ENCODE measurements around the gene RGS7. TPM values are rescaled to one million over a fixed set of nuclear protein-coding genes. Genes with fewer than 3 reads are reported as not detected.
"Not testable (repeated sequence)": the region's sequence is repeated elsewhere in the genome, so short reads cannot be mapped to it uniquely, and the experiment has no call there.

RGS7 gene
- total RNA-seq, 1 donor from 2014 or later: not detected

- Histone ChIP-seq H3K4me3 (no peak overlapping the region), H3K4me1 (no peaks in the 10 kb centered on the region), H3K27me3 (no peaks in the 10 kb centered on the region), H3K36me3 (no peaks in the 10 kb centered on the region), H3K9me3 (no peaks in the 10 kb centered on the region), H3K27ac (no peak overlapping the region)
- intact Hi-C loops (cut with DNase I): no loop called here
- DNase-seq (ENCODE audit: extremely low spot score in 2 of 2): no peak
- TF ChIP-seq CTCF (IDR thresholded peaks at IDR 0.05) (no peak), POLR2AphosphoS5 (IDR thresholded peaks at IDR 0.05; ENCODE audit: insufficient read depth in 1 of 2, low read depth in 1 of 2) (no peak), POLR2A (IDR thresholded peaks at IDR 0.05) (no peak)
Observed at GRCh38 chr1:241228339-241228738, 128.7 kb downstream of the RGS7 start.

- H3K4me1 ChIP-seq: no peaks in the 10 kb centered on the region
- H3K4me3 ChIP-seq: no peak overlapping the region
- no peaks in the 10 kb centered on the region for H3K36me3 ChIP-seq
- H3K9me3 ChIP-seq: no peaks in the 10 kb centered on the region
- intact Hi-C loops (cut with DNase I): no loop called here
- H3K27ac ChIP-seq: no peak overlapping the region
- no peaks in the 10 kb centered on the region for H3K27me3 ChIP-seq
- DNase-seq (ENCODE audit: extremely low spot score in 2 of 2): no peak
- TF ChIP-seq CTCF (IDR thresholded peaks at IDR 0.05): no peak
- no peak for TF ChIP-seq POLR2A (IDR thresholded peaks at IDR 0.05)
- TF ChIP-seq POLR2AphosphoS5 (IDR thresholded peaks at IDR 0.05; ENCODE audit: insufficient read depth in 1 of 2, low read depth in 1 of 2): no peak
Observed at GRCh38 chr1:241225741-241226140, 131.3 kb downstream of the RGS7 start.

- H3K27ac ChIP-seq; intact Hi-C loops (cut with DNase I); DNase-seq (ENCODE audit: extremely low spot score in 2 of 2): not testable (repeated sequence)
Observed at GRCh38 chr1:241224189-241224588, 132.8 kb downstream of the RGS7 start.

GRCh38 chr1:241222813-241223212, 134.2 kb downstream of the RGS7 start:
- H3K9me3 ChIP-seq; H3K36me3 ChIP-seq; H3K4me1 ChIP-seq; H3K27ac ChIP-seq; intact Hi-C loops (cut with DNase I); DNase-seq (ENCODE audit: extremely low spot score in 2 of 2); H3K27me3 ChIP-seq; H3K4me3 ChIP-seq: not testable (repeated sequence)

More at GRCh38 chr1:241224189-241224588, 132.8 kb downstream of the RGS7 start:
- H3K36me3 ChIP-seq, H3K9me3 ChIP-seq, H3K27me3 ChIP-seq, H3K4me1 ChIP-seq, H3K4me3 ChIP-seq: not testable (repeated sequence)

- no peak overlapping the region for H3K27ac ChIP-seq
- no peaks in the 10 kb centered on the region for H3K36me3 ChIP-seq
- intact Hi-C loops (cut with DNase I): no loop called here
- H3K27me3 ChIP-seq: no peaks in the 10 kb centered on the region
- TF ChIP-seq POLR2A (IDR thresholded peaks at IDR 0.05) (no peak), CTCF (IDR thresholded peaks at IDR 0.05) (no peak), POLR2AphosphoS5 (IDR thresholded peaks at IDR 0.05; ENCODE audit: insufficient read depth in 1 of 2, low read depth in 1 of 2) (no peak)
- no peaks in the 10 kb centered on the region for H3K4me1 ChIP-seq
- no peak for DNase-seq (ENCODE audit: extremely low spot score in 2 of 2)
- H3K9me3 ChIP-seq: no peaks in the 10 kb centered on the region
- H3K4me3 ChIP-seq: no peak overlapping the region
Observed at GRCh38 chr1:241221319-241221718, 135.7 kb downstream of the RGS7 start.

GRCh38 chr1:241220913-241221312, 136.1 kb downstream of the RGS7 start:
- intact Hi-C loops (cut with DNase I); H3K36me3 ChIP-seq; H3K27ac ChIP-seq; H3K4me3 ChIP-seq; H3K9me3 ChIP-seq; H3K27me3 ChIP-seq; DNase-seq (ENCODE audit: extremely low spot score in 2 of 2); H3K4me1 ChIP-seq: not testable (repeated sequence)

GRCh38 chr1:241219449-241219848, 137.6 kb downstream of the RGS7 start:
- Histone ChIP-seq H3K36me3 (no peaks in the 10 kb centered on the region), H3K4me1 (no peaks in the 10 kb centered on the region), H3K9me3 (no peaks in the 10 kb centered on the region), H3K27me3 (no peaks in the 10 kb centered on the region), H3K27ac (no peak overlapping the region), H3K4me3 (no peak overlapping the region)
- DNase-seq (ENCODE audit: extremely low spot score in 2 of 2): no peak
- intact Hi-C loops (cut with DNase I): no loop called here
- TF ChIP-seq POLR2A (IDR thresholded peaks at IDR 0.05) (no peak), POLR2AphosphoS5 (IDR thresholded peaks at IDR 0.05; ENCODE audit: insufficient read depth in 1 of 2, low read depth in 1 of 2) (no peak), CTCF (IDR thresholded peaks at IDR 0.05) (no peak)

All from vagina (tissue), 2 donors.